Anterior cingulate cortex (tissue), 58 donors: ENCODE measurements around the gene KRTAP12-1.
"Not testable (repeated sequence)": the region's sequence is repeated elsewhere in the genome, so short reads cannot be mapped to it uniquely, and the experiment has no call there.

Experiments used
- DNase-seq, 58 donors: peaks; one replicate each; lab custom pipeline; 2025; lab: John Stamatoyannopoulos, UW

Gene KRTAP12-1

GRCh38 chr21:44671911-44672310 lies 10.1 kb downstream of the KRTAP12-1 start:
- no peak for DNase-seq

- DNase-seq: no peak
These were observed 11.1 kb downstream of the KRTAP12-1 start for GRCh38 chr21:44670642-44671432.

- no peak for DNase-seq
These were observed 14.4 kb downstream of the KRTAP12-1 start for GRCh38 chr21:44667612-44668011.

GRCh38 chr21:44666401-44667320 lies 15.3 kb downstream of the KRTAP12-1 start, which contains the start of gene KRTAP12-2:
Gene KRTAP12-2, minus strand, starts transcription at chr21:44666927. Its CDS starts 41 bp downstream, at chr21:44666886.
- DNase-seq: no peak

- no peak for DNase-seq
These were observed 17.3 kb downstream of the KRTAP12-1 start for GRCh38 chr21:44664691-44665090.

GRCh38 chr21:44661567-44661966 lies 20.4 kb downstream of the KRTAP12-1 start:
- not testable (repeated sequence) for DNase-seq

GRCh38 chr21:44658913-44659595 lies 22.9 kb downstream of the KRTAP12-1 start:
- no peak for DNase-seq

- no peak for DNase-seq
These were observed 23.4 kb downstream of the KRTAP12-1 start for GRCh38 chr21:44658541-44658910.

GRCh38 chr21:44657635-44658540 lies 24.1 kb downstream of the KRTAP12-1 start, which contains the start of gene KRTAP12-3:
Gene KRTAP12-3, plus strand, starts transcription at chr21:44657932. Its CDS starts 48 bp downstream, at chr21:44657980.
- DNase-seq: no peak

GRCh38 chr21:44656868-44657267 lies 25.1 kb downstream of the KRTAP12-1 start:
- DNase-seq: no peak

GRCh38 chr21:44654576-44655175 lies 27.3 kb downstream of the KRTAP12-1 start, which contains the start of gene KRTAP12-4:
Gene KRTAP12-4, minus strand, starts transcription at chr21:44654659. Its CDS starts 45 bp downstream, at chr21:44654614.
- no peak for DNase-seq

GRCh38 chr21:44653656-44654575 lies 28.0 kb downstream of the KRTAP12-1 start:
- no peak for DNase-seq

GRCh38 chr21:44653123-44653522 lies 28.8 kb downstream of the KRTAP12-1 start:
- no peak for DNase-seq

- DNase-seq: no peak
These were observed 30.8 kb downstream of the KRTAP12-1 start for GRCh38 chr21:44650973-44651675.

- DNase-seq: no peak
These were observed 31.5 kb downstream of the KRTAP12-1 start for GRCh38 chr21:44650265-44650972.

- no peak for DNase-seq
These were observed 32.4 kb downstream of the KRTAP12-1 start for GRCh38 chr21:44649521-44650100.
